SK-N-SH (cell line): ENCODE results near the gene TMTC2.

Experiments used
- CTCF ChIP-seq: fragments of 200-600 bp; sonication (generic); IDR thresholded peaks from 2 replicates; pipeline ENCODE4 v1.6.1; 2017; ENCODE audit warnings: antibody characterized with exemption, mild to moderate bottlenecking, moderate library complexity
- JUND ChIP-seq: IDR thresholded peaks from 2 replicates; pipeline ENCODE4 v1.4.0; 2012
- SIN3A ChIP-seq: IDR thresholded peaks from 2 replicates; pipeline ENCODE4 v1.6.1; 2012; ENCODE audit warnings: low read depth, mild to moderate bottlenecking, low read length, moderate library complexity, borderline replicate concordance
- YY1 ChIP-seq: IDR thresholded peaks from 2 replicates; pipeline ENCODE4 v1.4.0; 2012; ENCODE audit warnings: low read depth, mild to moderate bottlenecking
- TF ChIP-seq, protein P1 (sequence below): IDR thresholded peaks from 2 replicates; pipeline ENCODE4 v1.4.0; 2012; ENCODE audit warnings: low read depth, borderline replicate concordance

GRCh38 chr12:83157604-83158003 lies 470.9 kb downstream of the TMTC2 start:
- TF ChIP-seq CTCF = no peak
- no peak for TF ChIP-seq SIN3A
- TF ChIP-seq, protein P1, sequence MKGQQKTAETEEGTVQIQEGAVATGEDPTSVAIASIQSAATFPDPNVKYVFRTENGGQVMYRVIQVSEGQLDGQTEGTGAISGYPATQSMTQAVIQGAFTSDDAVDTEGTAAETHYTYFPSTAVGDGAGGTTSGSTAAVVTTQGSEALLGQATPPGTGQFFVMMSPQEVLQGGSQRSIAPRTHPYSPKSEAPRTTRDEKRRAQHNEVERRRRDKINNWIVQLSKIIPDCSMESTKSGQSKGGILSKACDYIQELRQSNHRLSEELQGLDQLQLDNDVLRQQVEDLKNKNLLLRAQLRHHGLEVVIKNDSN = no peak
- no peak for TF ChIP-seq YY1
- TF ChIP-seq JUND = no peak
